SK-N-SH treated with all-trans-retinoic acid at 6 μM for 48 hours (cell line): ENCODE results near the gene SLC19A1.

ENCODE experiments used
- ARNTL ChIP-seq: fragments of 450-650 bp; formaldehyde crosslinking; IDR thresholded peaks from 2 replicates; pipeline ENCODE4 v1.5.0; 2020; ENCODE audit warnings: low read depth, mild to moderate bottlenecking, moderate library complexity, borderline replicate concordance
- CREB5 ChIP-seq: fragments of 250-450 bp; sonication (Bioruptor Pico); IDR thresholded peaks from 2 replicates; pipeline ENCODE4 v1.5.1; 2020; ENCODE audit warnings: low read depth, mild to moderate bottlenecking, moderate library complexity
- CSRNP3 ChIP-seq: fragments of 250-450 bp; sonication (Bioruptor Pico); IDR thresholded peaks from 2 replicates; pipeline ENCODE4 v1.5.1; 2021; ENCODE audit warnings: mild to moderate bottlenecking, moderate library complexity
- PATZ1 ChIP-seq: fragments of 250-450 bp; sonication (Bioruptor Pico); IDR thresholded peaks from 2 replicates; pipeline ENCODE4 v1.8.0; 2020; ENCODE audit warnings: mild to moderate bottlenecking, moderate library complexity, borderline replicate concordance
- RARB ChIP-seq: fragments of 250-450 bp; sonication (Bioruptor Pico); IDR thresholded peaks from 2 replicates; pipeline ENCODE4 v1.8.0; 2021; ENCODE audit warnings: mild to moderate bottlenecking, moderate library complexity
- ZNF8 ChIP-seq: fragments of 450-650 bp; formaldehyde crosslinking; IDR thresholded peaks from 2 replicates; pipeline ENCODE4 v1.5.0; 2020; ENCODE audit warnings: mild to moderate bottlenecking, moderate library complexity

- no peak for TF ChIP-seq RARB (CRISPR knock-in tag)
- no peak for TF ChIP-seq PATZ1 (CRISPR knock-in tag)
- TF ChIP-seq ARNTL: no peak
- TF ChIP-seq ZNF8 (CRISPR knock-in tag): no peak
- TF ChIP-seq CSRNP3 (CRISPR knock-in tag): no peak
- TF ChIP-seq CREB5 (CRISPR knock-in tag): no peak
Observed at GRCh38 chr21:45470773-45471524, 71.3 kb downstream of the SLC19A1 start.
